ENCODE measurements around the gene PCDHA11. TPM values are rescaled to one million over a fixed set of nuclear protein-coding genes. Genes with fewer than 3 reads are reported as not detected.

Gene PCDHA11
- polyA plus RNA-seq, 2 donors: under 0.01 TPM; not detected in 1

DNA sequence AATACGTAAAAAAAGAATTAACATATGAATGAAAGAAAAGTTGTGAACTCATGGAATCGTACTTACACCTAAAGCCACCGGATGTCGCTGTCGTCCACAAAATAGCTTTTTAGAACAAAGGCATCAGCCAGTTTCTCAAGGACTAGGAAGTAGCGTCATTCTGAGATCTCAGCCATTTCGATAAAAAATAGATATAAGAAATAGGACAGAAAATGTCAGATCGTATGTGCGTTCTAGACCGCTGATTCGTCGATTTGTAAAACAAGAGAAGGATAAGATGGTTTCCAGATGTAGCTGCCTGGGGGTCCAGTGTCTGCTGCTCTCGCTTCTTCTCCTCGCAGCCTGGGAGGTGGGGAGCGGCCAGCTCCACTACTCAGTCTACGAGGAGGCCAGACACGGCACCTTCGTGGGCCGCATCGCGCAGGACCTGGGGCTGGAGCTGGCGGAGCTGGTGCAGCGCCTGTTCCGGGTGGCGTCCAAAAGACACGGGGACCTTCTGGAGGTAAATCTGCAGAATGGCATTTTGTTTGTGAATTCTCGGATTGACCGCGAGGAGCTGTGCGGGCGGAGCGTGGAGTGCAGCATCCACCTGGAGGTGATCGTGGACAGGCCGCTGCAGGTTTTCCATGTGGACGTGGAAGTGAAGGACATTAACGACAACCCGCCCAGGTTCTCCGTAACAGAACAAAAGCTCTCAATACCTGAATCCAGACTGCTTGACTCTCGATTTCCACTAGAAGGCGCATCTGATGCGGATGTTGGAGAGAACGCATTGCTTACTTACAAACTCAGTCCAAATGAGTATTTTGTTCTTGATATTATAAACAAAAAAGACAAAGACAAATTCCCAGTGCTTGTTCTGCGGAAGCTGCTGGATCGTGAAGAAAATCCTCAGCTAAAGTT lies 12.7 kb upstream of the PCDHA11 start, which contains the start of gene PCDHA10:
Gene PCDHA10, plus strand, starts transcription at position 126 of the 903 bp plus-strand sequence. Its CDS starts 152 bp downstream, at position 278.
- H3K9me3 ChIP-seq (ENCODE audit: control insufficient read depth in 2 of 2, insufficient read depth in 1 of 2, low read depth in 1 of 2, low read length in 1 of 2): peaks cover 0 to 18% of the 10 kb centered on the region in 2 donors
- no peaks in the 10 kb centered on the region for H3K36me3 ChIP-seq (ENCODE audit: control insufficient read depth in 2 of 2, insufficient read depth in 2 of 2, low read length in 1 of 2)
- 28 to 35% methylated on average over 8 to 44 of the region's 44 CpGs for WGBS, 2 donors
- H3K27me3 ChIP-seq (ENCODE audit: control insufficient read depth in 1 of 2, insufficient read depth in 2 of 2, low read length in 2 of 2): no peaks in the 10 kb centered on the region
- no peak within 1 kb of the TSS for H3K4me3 ChIP-seq (ENCODE audit: low read depth in 1 of 2, low read length in 2 of 2)
- no peaks in the 10 kb centered on the region for H3K4me1 ChIP-seq (ENCODE audit: control insufficient read depth in 2 of 2, insufficient read depth in 2 of 2, low read length in 1 of 2)
- no peak within 1 kb of the TSS for H3K27ac ChIP-seq (ENCODE audit: low read depth in 2 of 2, low read length in 1 of 2)

DNA sequence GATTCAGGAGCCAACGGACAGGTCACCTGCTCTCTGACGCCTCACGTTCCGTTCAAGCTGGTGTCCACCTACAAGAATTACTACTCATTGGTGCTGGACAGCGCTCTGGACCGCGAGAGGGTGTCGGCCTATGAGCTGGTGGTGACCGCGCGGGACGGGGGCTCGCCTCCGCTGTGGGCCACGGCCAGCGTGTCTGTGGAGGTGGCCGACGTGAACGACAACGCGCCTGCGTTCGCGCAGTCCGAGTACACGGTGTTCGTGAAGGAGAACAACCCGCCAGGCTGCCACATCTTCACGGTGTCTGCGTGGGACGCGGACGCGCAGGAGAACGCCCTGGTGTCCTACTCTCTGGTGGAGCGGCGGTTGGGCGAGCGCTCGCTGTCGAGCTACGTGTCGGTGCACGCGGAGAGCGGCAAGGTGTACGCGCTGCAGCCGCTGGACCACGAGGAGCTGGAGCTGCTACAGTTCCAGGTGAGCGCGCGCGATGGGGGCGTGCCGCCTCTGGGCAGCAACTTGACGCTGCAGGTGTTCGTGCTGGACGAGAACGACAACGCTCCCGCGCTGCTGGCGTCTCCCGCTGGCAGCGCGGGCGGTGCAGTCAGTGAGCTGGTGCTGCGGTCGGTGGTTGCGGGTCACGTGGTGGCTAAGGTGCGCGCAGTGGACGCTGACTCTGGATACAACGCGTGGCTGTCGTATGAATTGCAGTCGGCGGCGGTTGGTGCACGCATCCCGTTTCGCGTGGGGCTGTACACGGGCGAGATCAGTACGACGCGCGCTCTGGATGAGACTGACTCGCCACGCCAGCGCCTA lies 11.4 kb upstream of the PCDHA11 start:
- no peak overlapping the region for H3K4me3 ChIP-seq (ENCODE audit: low read depth in 1 of 2, low read length in 2 of 2)
- H3K27me3 ChIP-seq (ENCODE audit: control insufficient read depth in 1 of 2, insufficient read depth in 2 of 2, low read length in 2 of 2): no peaks in the 10 kb centered on the region
- peaks cover 2 to 27% of the 10 kb centered on the region in 2 donors for H3K9me3 ChIP-seq (ENCODE audit: control insufficient read depth in 2 of 2, insufficient read depth in 1 of 2, low read depth in 1 of 2, low read length in 1 of 2)
- H3K27ac ChIP-seq (ENCODE audit: low read depth in 2 of 2, low read length in 1 of 2): no peak overlapping the region
- WGBS, 2 donors: 61 to 68% methylated on average over 13 to 94 of the region's 94 CpGs
- no peaks in the 10 kb centered on the region for H3K4me1 ChIP-seq (ENCODE audit: control insufficient read depth in 2 of 2, insufficient read depth in 2 of 2, low read length in 1 of 2)
- H3K36me3 ChIP-seq (ENCODE audit: control insufficient read depth in 2 of 2, insufficient read depth in 2 of 2, low read length in 1 of 2): no peaks in the 10 kb centered on the region

DNA sequence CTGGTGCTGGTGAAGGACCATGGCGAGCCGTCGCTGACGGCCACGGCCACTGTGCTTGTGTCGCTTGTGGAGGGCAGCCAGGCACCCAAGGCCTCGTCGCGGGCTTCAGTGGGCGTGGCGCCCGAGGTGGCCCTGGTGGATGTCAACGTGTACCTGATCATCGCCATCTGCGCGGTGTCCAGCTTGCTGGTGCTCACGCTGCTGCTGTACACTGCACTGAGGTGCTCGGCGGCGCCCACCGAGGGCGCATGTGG lies 10.8 kb upstream of the PCDHA11 start:
- Histone ChIP-seq H3K27ac (ENCODE audit: low read depth in 2 of 2, low read length in 1 of 2) (no peak overlapping the region), H3K27me3 (ENCODE audit: control insufficient read depth in 1 of 2, insufficient read depth in 2 of 2, low read length in 2 of 2) (no peaks in the 10 kb centered on the region), H3K4me1 (ENCODE audit: control insufficient read depth in 2 of 2, insufficient read depth in 2 of 2, low read length in 1 of 2) (no peaks in the 10 kb centered on the region), H3K9me3 (ENCODE audit: control insufficient read depth in 2 of 2, insufficient read depth in 1 of 2, low read depth in 1 of 2, low read length in 1 of 2) (peaks cover 7 to 32% of the 10 kb centered on the region in 2 donors), H3K4me3 (ENCODE audit: low read depth in 1 of 2, low read length in 2 of 2) (no peak overlapping the region), H3K36me3 (ENCODE audit: control insufficient read depth in 2 of 2, insufficient read depth in 2 of 2, low read length in 1 of 2) (no peaks in the 10 kb centered on the region)
- WGBS, 2 donors: 63% methylated on average over 22 of the region's 22 CpGs; no CpG with 5 or more reads in 1 of the 2 donors

DNA sequence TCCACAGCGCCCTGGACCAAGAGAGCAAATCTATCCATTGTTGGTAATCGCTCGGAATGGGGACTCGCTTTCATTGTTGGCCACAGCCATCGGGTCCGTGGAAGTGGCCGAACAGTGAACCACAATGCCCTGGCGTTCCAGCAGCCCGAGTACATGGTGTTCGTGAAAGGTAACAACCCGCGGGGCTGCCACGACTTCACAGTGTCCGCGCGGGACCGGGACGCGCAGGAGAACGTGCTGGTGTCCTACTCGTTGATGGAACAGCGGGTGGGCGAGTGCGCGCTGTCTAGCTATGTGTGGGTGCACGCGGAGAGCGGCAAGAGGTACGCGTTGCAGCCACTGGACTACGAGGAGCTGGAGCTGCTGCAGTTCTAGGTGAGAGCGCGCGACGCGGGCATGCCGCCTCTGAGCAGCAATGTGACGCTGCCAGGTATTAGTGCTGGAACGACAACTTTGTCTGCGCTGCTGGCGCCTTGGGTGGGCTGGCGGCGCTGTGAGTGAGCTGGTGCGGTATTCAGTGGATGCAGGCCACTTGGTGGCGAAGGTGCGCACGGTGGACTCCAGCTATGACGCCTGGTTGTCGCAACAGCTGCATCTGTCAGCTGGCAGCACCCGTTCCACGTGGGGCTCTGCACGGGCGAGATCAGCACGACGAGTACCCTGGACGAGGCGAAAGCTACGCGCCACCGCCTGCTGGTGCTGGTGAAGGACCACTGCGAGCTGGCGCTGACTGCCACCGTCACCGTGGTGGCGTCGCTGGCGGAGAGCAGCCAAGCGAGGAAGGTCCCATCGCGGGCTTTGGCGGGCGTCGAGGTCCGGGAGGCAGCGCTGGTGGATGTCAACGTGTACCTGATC lies 6.1 kb upstream of the PCDHA11 start:
- H3K27ac ChIP-seq (ENCODE audit: low read depth in 2 of 2, low read length in 1 of 2): no peak overlapping the region
- H3K36me3 ChIP-seq (ENCODE audit: control insufficient read depth in 2 of 2, insufficient read depth in 2 of 2, low read length in 1 of 2): no peaks in the 10 kb centered on the region
- H3K9me3 ChIP-seq (ENCODE audit: control insufficient read depth in 2 of 2, insufficient read depth in 1 of 2, low read depth in 1 of 2, low read length in 1 of 2): peaks cover 7 to 22% of the 10 kb centered on the region in 2 donors
- no peaks in the 10 kb centered on the region for H3K4me1 ChIP-seq (ENCODE audit: control insufficient read depth in 2 of 2, insufficient read depth in 2 of 2, low read length in 1 of 2)
- no peaks in the 10 kb centered on the region for H3K27me3 ChIP-seq (ENCODE audit: control insufficient read depth in 1 of 2, insufficient read depth in 2 of 2, low read length in 2 of 2)
- no peak overlapping the region for H3K4me3 ChIP-seq (ENCODE audit: low read depth in 1 of 2, low read length in 2 of 2)
- 48 to 50% methylated on average over 76 of the region's 76 CpGs for WGBS, 2 donors

DNA sequence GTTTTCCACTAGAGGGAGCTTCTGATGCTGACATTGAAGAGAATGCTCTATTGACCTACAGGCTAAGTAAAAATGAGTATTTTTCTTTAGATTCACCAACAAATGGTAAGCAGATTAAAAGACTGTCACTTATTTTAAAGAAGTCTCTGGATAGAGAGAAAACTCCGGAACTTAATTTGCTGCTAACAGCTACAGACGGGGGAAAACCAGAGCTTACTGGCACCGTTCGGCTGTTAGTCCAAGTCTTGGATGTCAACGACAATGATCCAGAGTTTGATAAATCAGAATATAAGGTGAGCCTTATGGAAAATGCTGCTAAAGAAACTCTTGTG lies 764 bp downstream of the PCDHA11 start:
- Histone ChIP-seq H3K4me3 (ENCODE audit: low read depth in 1 of 2, low read length in 2 of 2) (no peak overlapping the region), H3K9me3 (ENCODE audit: control insufficient read depth in 2 of 2, insufficient read depth in 1 of 2, low read depth in 1 of 2, low read length in 1 of 2) (peaks cover 14 to 19% of the 10 kb centered on the region in 2 donors), H3K4me1 (ENCODE audit: control insufficient read depth in 2 of 2, insufficient read depth in 2 of 2, low read length in 1 of 2) (no peaks in the 10 kb centered on the region), H3K27ac (ENCODE audit: low read depth in 2 of 2, low read length in 1 of 2) (no peak overlapping the region), H3K36me3 (ENCODE audit: control insufficient read depth in 2 of 2, insufficient read depth in 2 of 2, low read length in 1 of 2) (no peaks in the 10 kb centered on the region), H3K27me3 (ENCODE audit: control insufficient read depth in 1 of 2, insufficient read depth in 2 of 2, low read length in 2 of 2) (no peaks in the 10 kb centered on the region)
- 47 to 54% methylated on average over 5 of the region's 5 CpGs for WGBS, 2 donors

DNA sequence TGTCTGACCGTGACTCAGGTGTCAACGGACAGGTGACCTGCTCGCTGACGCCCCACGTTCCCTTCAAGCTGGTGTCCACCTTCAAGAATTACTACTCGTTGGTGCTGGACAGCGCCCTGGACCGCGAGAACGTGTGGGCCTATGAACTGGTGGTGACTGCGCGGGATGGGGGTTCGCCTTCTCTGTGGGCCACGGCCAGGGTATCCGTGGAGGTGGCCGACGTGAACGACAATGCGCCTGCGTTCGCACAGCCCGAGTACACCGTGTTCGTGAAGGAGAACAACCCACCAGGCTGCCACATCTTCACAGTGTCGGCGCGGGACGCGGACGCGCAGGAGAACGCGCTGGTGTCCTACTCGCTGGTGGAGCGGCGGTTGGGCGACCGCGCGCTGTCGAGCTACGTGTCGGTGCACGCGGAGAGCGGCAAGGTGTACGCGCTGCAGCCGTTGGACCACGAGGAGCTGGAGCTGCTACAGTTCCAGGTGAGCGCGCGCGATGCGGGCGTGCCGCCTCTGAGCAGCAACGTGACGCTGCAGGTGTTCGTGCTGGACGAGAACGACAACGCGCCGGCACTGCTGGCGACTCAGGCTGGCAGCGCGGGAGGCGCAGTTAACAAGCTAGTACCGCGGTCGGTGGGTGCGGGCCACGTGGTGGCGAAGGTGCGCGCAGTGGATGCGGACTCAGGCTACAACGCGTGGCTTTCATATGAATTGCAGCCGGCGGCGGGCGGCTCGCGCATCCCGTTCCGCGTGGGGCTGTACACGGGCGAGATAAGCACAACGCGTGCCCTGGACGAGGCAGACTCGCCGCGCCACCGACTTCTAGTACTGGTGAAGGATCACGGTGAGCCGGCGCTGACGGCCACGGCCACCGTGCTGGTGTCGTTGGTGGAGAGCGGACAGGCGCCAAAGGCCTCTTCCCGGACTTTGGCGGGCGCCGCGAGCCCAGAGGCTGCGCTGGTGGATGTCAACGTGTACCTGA lies 1.8 kb downstream of the PCDHA11 start:
- Histone ChIP-seq H3K4me1 (ENCODE audit: control insufficient read depth in 2 of 2, insufficient read depth in 2 of 2, low read length in 1 of 2) (no peaks in the 10 kb centered on the region), H3K36me3 (ENCODE audit: control insufficient read depth in 2 of 2, insufficient read depth in 2 of 2, low read length in 1 of 2) (no peaks in the 10 kb centered on the region), H3K27ac (ENCODE audit: low read depth in 2 of 2, low read length in 1 of 2) (no peak overlapping the region), H3K4me3 (ENCODE audit: low read depth in 1 of 2, low read length in 2 of 2) (no peak overlapping the region), H3K27me3 (ENCODE audit: control insufficient read depth in 1 of 2, insufficient read depth in 2 of 2, low read length in 2 of 2) (no peaks in the 10 kb centered on the region), H3K9me3 (ENCODE audit: control insufficient read depth in 2 of 2, insufficient read depth in 1 of 2, low read depth in 1 of 2, low read length in 1 of 2) (peaks cover 14 to 19% of the 10 kb centered on the region in 2 donors)
- WGBS, 2 donors: 53 to 54% methylated on average over 114 of the region's 114 CpGs

DNA sequence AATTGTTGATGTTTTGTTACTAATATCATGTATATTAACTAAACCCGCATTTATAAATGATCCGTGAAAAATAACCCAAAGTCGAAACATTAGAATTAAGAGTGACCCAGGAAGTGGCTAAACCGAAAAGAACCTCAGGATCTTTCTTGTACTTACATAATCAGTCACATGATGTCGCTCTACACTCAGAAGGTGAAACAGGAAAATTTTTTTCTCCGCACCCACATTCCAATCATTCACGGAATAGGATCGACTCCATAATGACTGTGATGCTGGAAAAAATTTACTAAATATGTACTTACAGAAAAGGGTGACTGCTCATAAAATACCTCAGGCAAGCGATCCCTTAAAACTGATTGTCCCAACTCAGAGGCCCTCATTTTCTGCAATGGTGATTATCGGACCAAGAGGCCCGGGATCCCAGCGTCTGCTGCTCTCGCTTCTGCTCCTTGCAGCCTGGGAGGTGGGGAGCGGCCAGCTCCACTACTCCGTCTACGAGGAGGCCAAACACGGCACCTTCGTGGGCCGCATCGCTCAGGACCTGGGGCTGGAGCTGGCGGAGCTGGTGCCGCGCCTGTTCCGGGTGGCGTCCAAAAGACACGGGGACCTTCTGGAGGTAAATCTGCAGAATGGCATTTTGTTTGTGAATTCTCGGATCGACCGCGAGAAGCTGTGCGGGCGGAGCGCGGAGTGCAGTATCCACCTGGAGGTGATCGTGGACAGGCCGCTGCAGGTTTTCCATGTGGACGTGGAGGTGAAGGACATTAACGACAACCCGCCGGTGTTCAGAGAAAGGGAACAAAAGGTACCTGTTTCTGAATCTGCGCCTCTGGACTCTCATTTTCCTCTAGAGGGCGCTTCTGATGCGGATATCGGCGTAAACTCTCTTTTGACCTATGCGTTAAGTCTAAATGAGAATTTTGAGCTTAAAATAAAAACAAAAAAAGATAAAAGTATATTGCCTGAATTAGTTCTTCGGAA lies 6.6 kb downstream of the PCDHA11 start, which contains the start of gene PCDHA12:
Gene PCDHA12, plus strand, starts transcription at position 224 of the 981 bp plus-strand sequence. Its CDS starts 165 bp downstream, at position 389.
- H3K27me3 ChIP-seq (ENCODE audit: control insufficient read depth in 1 of 2, insufficient read depth in 2 of 2, low read length in 2 of 2): no peaks in the 10 kb centered on the region
- 20 to 24% methylated on average over 44 to 47 of the region's 47 CpGs for WGBS, 2 donors
- H3K4me3 ChIP-seq (ENCODE audit: low read depth in 1 of 2, low read length in 2 of 2): no peak within 1 kb of the TSS
- peaks cover 22 to 26% of the 10 kb centered on the region in 2 donors for H3K9me3 ChIP-seq (ENCODE audit: control insufficient read depth in 2 of 2, insufficient read depth in 1 of 2, low read depth in 1 of 2, low read length in 1 of 2)
- H3K27ac ChIP-seq (ENCODE audit: low read depth in 2 of 2, low read length in 1 of 2): no peak within 1 kb of the TSS
- no peaks in the 10 kb centered on the region for H3K4me1 ChIP-seq (ENCODE audit: control insufficient read depth in 2 of 2, insufficient read depth in 2 of 2, low read length in 1 of 2)
- H3K36me3 ChIP-seq (ENCODE audit: control insufficient read depth in 2 of 2, insufficient read depth in 2 of 2, low read length in 1 of 2): no peaks in the 10 kb centered on the region

Measured in esophagus (tissue), 2 donors.